NCI-H1048 (cell line): ENCODE results near the gene MLLT3.
"Not testable (repeated sequence)": the region's sequence is repeated elsewhere in the genome, so short reads cannot be mapped to it uniquely, and the experiment has no call there.

Experiments used
- DNase-seq: peaks from one replicate; lab custom pipeline; 2025; lab: John Stamatoyannopoulos, UW

MLLT3 gene

GRCh38 chr9:20622330-20623020 lies at the start of gene MLLT3:
Gene MLLT3 (minus strand): TSS chr9:20622499.
- peak; percentile 81 for DNase-seq

- DNase-seq = no peak
These were observed 49.3 kb upstream of the MLLT3 start for GRCh38 chr9:20671635-20672034.

GRCh38 chr9:20670395-20670794 lies 48.1 kb upstream of the MLLT3 start:
- DNase-seq = no peak

GRCh38 chr9:20664501-20664900 lies 42.2 kb upstream of the MLLT3 start:
- no peak for DNase-seq

- no peak for DNase-seq
These were observed 40.8 kb upstream of the MLLT3 start for GRCh38 chr9:20663133-20663532.

GRCh38 chr9:20662156-20662555 lies 39.9 kb upstream of the MLLT3 start:
- no peak for DNase-seq

GRCh38 chr9:20659474-20659967 lies 37.2 kb upstream of the MLLT3 start:
- no peak for DNase-seq

GRCh38 chr9:20658677-20659473 lies 36.6 kb upstream of the MLLT3 start:
- DNase-seq = no peak

GRCh38 chr9:20658246-20658667 lies 36.0 kb upstream of the MLLT3 start:
- DNase-seq = not testable (repeated sequence)

GRCh38 chr9:20651939-20652338 lies 29.6 kb upstream of the MLLT3 start:
- no peak for DNase-seq

GRCh38 chr9:20650750-20651299 lies 28.5 kb upstream of the MLLT3 start:
- no peak for DNase-seq

GRCh38 chr9:20650313-20650712 lies 28.0 kb upstream of the MLLT3 start:
- DNase-seq = no peak

- DNase-seq = no peak
These were observed 27.1 kb upstream of the MLLT3 start for GRCh38 chr9:20649381-20649780.

GRCh38 chr9:20646656-20647055 lies 24.4 kb upstream of the MLLT3 start:
- no peak for DNase-seq

- DNase-seq = no peak
These were observed 21.4 kb upstream of the MLLT3 start for GRCh38 chr9:20643660-20644059.

GRCh38 chr9:20642045-20642444 lies 19.7 kb upstream of the MLLT3 start:
- no peak for DNase-seq

- no peak for DNase-seq
These were observed 18.3 kb upstream of the MLLT3 start for GRCh38 chr9:20640331-20641187.

GRCh38 chr9:20636888-20637440 lies 14.7 kb upstream of the MLLT3 start:
- DNase-seq = no peak

GRCh38 chr9:20634895-20635294 lies 12.6 kb upstream of the MLLT3 start:
- DNase-seq = no peak

GRCh38 chr9:20632705-20633104 lies 10.4 kb upstream of the MLLT3 start:
- DNase-seq = no peak

GRCh38 chr9:20630241-20630943 lies 8.1 kb upstream of the MLLT3 start:
- DNase-seq = no peak
